RWPE1 (cell line): ENCODE measurements around the gene TNK2.

ENCODE experiments used
- CTCF ChIA-PET: fragments of 350-600 bp; sonication (Branson Sonifier 250); formaldehyde crosslinking; extraction: SDS; loops from one replicate; lab custom pipeline; 2021; lab: Yijun Ruan, JAX
- POLR2A ChIA-PET: fragments of 400-600 bp; formaldehyde crosslinking; extraction: SDS; loops from one replicate; lab custom pipeline; 2020; ENCODE audit warnings: antibody characterized with exemption; ENCODE audit not compliant: low non-redundant PET; lab: Yijun Ruan, JAX
- DNase-seq: peaks from one replicate; pipeline ENCODE4 v3.0.0; 2012; ENCODE audit warnings: low spot score
- H3K27ac ChIP-seq: fragments of 450-650 bp; 2 replicates; pipeline ENCODE4 v1.5.1; 2017
- CTCF ChIP-seq: fragments of 450-650 bp; conservative IDR thresholded peaks from 2 replicates; pipeline ENCODE4 v1.5.1; 2017; ENCODE audit warnings: low read depth, mild to moderate bottlenecking

The TNK2 gene

GRCh38 chr3:195882002-195882441, 26.3 kb downstream of the TNK2 start:
- ChIA-PET POLR2A (no interaction called here), CTCF (interaction anchor here (1.2 kb wide), 1 partner anchor 12 kb away, joined by 5 read pairs; no protein-coding TSS in a partner anchor)
- TF ChIP-seq CTCF = no peak
- H3K27ac ChIP-seq = no peak overlapping the region
- no peak for DNase-seq

GRCh38 chr3:195881276-195881988, 26.9 kb downstream of the TNK2 start:
- no peak for DNase-seq
- POLR2A ChIA-PET = no interaction called here
- CTCF ChIA-PET = interaction anchor here (1.2 kb wide), 1 partner anchor 13 kb away, joined by 5 read pairs; no protein-coding TSS in a partner anchor
- H3K27ac ChIP-seq = no peak overlapping the region
- TF ChIP-seq CTCF = no peak

- no peak for TF ChIP-seq CTCF
- ChIA-PET POLR2A (no interaction called here), CTCF (no interaction called here)
- DNase-seq = no peak
- H3K27ac ChIP-seq = peak overlapping the region; percentile 73
Observed at GRCh38 chr3:195880037-195880431, 28.3 kb downstream of the TNK2 start.

GRCh38 chr3:195879416-195880036, 28.8 kb downstream of the TNK2 start:
- peak overlapping the region; percentile 73 for H3K27ac ChIP-seq
- no peak for TF ChIP-seq CTCF
- no peak for DNase-seq
- ChIA-PET POLR2A (no interaction called here), CTCF (no interaction called here)

GRCh38 chr3:195878424-195879274, 29.7 kb downstream of the TNK2 start:
- POLR2A ChIA-PET = no interaction called here
- H3K27ac ChIP-seq = peak overlapping the region; percentile 73
- no peak for DNase-seq
- no peak for TF ChIP-seq CTCF
- CTCF ChIA-PET = interaction anchor here (1.2 kb wide), 1 partner anchor 13 kb away, joined by 4 read pairs; no protein-coding TSS in a partner anchor
